GM23338 (cell line): ENCODE measurements around the gene EXOSC5. TPM values are rescaled to one million over a fixed set of nuclear protein-coding genes. Genes with fewer than 3 reads are reported as not detected.
A peak's percentile ranks its signal among the peaks of the same experiment; 100 is the strongest.

Experiments
- ATAC-seq: fragments of 200-7000 bp; cut with Tn5 transposase; 3 replicates; pipeline ENCODE4 v1.9.1; 2020
- DNase-seq: peaks from one replicate; pipeline ENCODE4 v3.0.0-alpha.2; 2015; ENCODE audit warnings: low spot score
- H2AFZ ChIP-seq: fragments of 200-600 bp; sonication (generic); 2 replicates; pipeline ENCODE4 v1.8.0; 2016; ENCODE audit warnings: antibody characterized with exemption, mild to moderate bottlenecking, moderate library complexity
- H3F3A ChIP-seq: fragments of 200-600 bp; sonication (generic); replicated peaks from 2 replicates; pipeline ENCODE4 v1.8.0; 2017; ENCODE audit warnings: antibody characterized with exemption, mixed run types, low read depth
- H3K27ac ChIP-seq: fragments of 200-600 bp; sonication (generic); 2 replicates; pipeline ENCODE4 v1.6.1; 2016; ENCODE audit warnings: low read depth
- H3K27me3 ChIP-seq: fragments of 200-600 bp; sonication (generic); 2 replicates; pipeline ENCODE4 v1.8.0; 2016; ENCODE audit warnings: mild to moderate bottlenecking, mixed run types, moderate library complexity; ENCODE audit not compliant: insufficient read depth
- H3K36me3 ChIP-seq: fragments of 200-600 bp; sonication (generic); 2 replicates; pipeline ENCODE4 v1.8.0; 2016; ENCODE audit warnings: mild to moderate bottlenecking; ENCODE audit not compliant: insufficient read depth
- H3K4me1 ChIP-seq: fragments of 200-600 bp; sonication (generic); 2 replicates; pipeline ENCODE4 v1.8.0; 2016; ENCODE audit warnings: mild to moderate bottlenecking, moderate library complexity; ENCODE audit not compliant: insufficient read depth
- H3K4me2 ChIP-seq: fragments of 200-600 bp; sonication (generic); 2 replicates; pipeline ENCODE4 v1.7.1; 2017; ENCODE audit warnings: mixed run types
- H3K4me3 ChIP-seq: fragments of 200-600 bp; sonication (generic); 2 replicates; pipeline ENCODE4 v1.6.1; 2016; ENCODE audit warnings: mixed run types
- H3K79me2 ChIP-seq: fragments of 200-600 bp; sonication (generic); replicated peaks from 2 replicates; pipeline ENCODE4 v1.8.0; 2017; ENCODE audit warnings: mild to moderate bottlenecking; ENCODE audit not compliant: insufficient read depth
- H3K9me2 ChIP-seq: fragments of 200-600 bp; sonication (generic); 2 replicates; pipeline ENCODE4 v1.8.0; 2017; ENCODE audit not compliant: insufficient read depth
- H4K20me1 ChIP-seq: fragments of 200-600 bp; sonication (generic); replicated peaks from 2 replicates; pipeline ENCODE4 v1.8.0; 2017; ENCODE audit warnings: mild to moderate bottlenecking; ENCODE audit not compliant: insufficient read depth
- H3K27ac Mint-ChIP-seq: 2 replicates; pipeline ENCODE4 v1.8.0; 2020; ENCODE audit warnings: inconsistent platforms, mild to moderate bottlenecking, moderate library complexity, mixed read lengths
- H3K27me3 Mint-ChIP-seq: 3 replicates; pipeline ENCODE4 v1.8.0; 2022; ENCODE audit warnings: low read depth, mild to moderate bottlenecking, moderate library complexity, mixed read lengths, inconsistent platforms; ENCODE audit not compliant: insufficient read depth, poor library complexity
- H3K36me3 Mint-ChIP-seq: 3 replicates; pipeline ENCODE4 v1.8.0; 2021; ENCODE audit warnings: low read depth, mild to moderate bottlenecking, inconsistent platforms, moderate library complexity, mixed read lengths
- H3K4me1 Mint-ChIP-seq: 3 replicates; pipeline ENCODE4 v1.8.0; 2020; ENCODE audit warnings: mild to moderate bottlenecking, inconsistent platforms, mixed read lengths
- H3K4me3 Mint-ChIP-seq: 3 replicates; pipeline ENCODE4 v1.8.0; 2021; ENCODE audit warnings: moderate library complexity, mild to moderate bottlenecking, inconsistent platforms, mixed read lengths
- H3K9me3 Mint-ChIP-seq: 3 replicates; pipeline ENCODE4 v1.8.0; 2020; ENCODE audit warnings: moderate library complexity, mild to moderate bottlenecking, inconsistent platforms, mixed read lengths
- CREB1 ChIP-seq: fragments of 250-450 bp; sonication (Bioruptor Pico); IDR thresholded peaks from 2 replicates; pipeline ENCODE4 v1.5.0; 2020; ENCODE audit warnings: low read depth, mild to moderate bottlenecking, moderate library complexity
- EZH2 ChIP-seq: fragments of 200-600 bp; sonication (generic); IDR thresholded peaks from one replicate; pipeline ENCODE4 v1.8.0; 2017; ENCODE audit warnings: antibody characterized with exemption, mild to moderate bottlenecking, low read depth; ENCODE audit not compliant: unreplicated experiment
- EZH2phosphoT487 ChIP-seq: fragments of 200-600 bp; sonication (generic); IDR thresholded peaks from one replicate; pipeline ENCODE4 v1.8.1; 2018; ENCODE audit warnings: antibody characterized with exemption; ENCODE audit not compliant: unreplicated experiment
- JUNB ChIP-seq: IDR thresholded peaks from one replicate; pipeline ENCODE4 v1.6.1; 2016; ENCODE audit warnings: antibody characterized with exemption; ENCODE audit not compliant: unreplicated experiment
- NANOG ChIP-seq: IDR thresholded peaks from 2 replicates; pipeline ENCODE4 v1.6.1; 2016; ENCODE audit warnings: antibody characterized with exemption, borderline replicate concordance
- POLR2AphosphoS5 ChIP-seq: IDR thresholded peaks from 2 replicates; pipeline ENCODE4 v1.6.1; 2016; ENCODE audit warnings: antibody characterized with exemption, low read depth
- STAT1 ChIP-seq: IDR thresholded peaks from one replicate; pipeline ENCODE4 v1.6.1; 2016; ENCODE audit warnings: antibody characterized with exemption; ENCODE audit not compliant: unreplicated experiment
- ZNF114 ChIP-seq: fragments of 250-450 bp; sonication (Bioruptor Pico); IDR thresholded peaks from 2 replicates; pipeline ENCODE4 v1.5.0; 2020; ENCODE audit warnings: mild to moderate bottlenecking, moderate library complexity
- ZNF331 ChIP-seq: fragments of 250-450 bp; sonication (Bioruptor Pico); IDR thresholded peaks from 2 replicates; pipeline ENCODE4 v1.5.0; 2020; ENCODE audit warnings: low read depth, mild to moderate bottlenecking, moderate library complexity
- polyA plus RNA-seq: library from polyadenylated mRNA; unstranded; fragments of >200 nt; fragmentation: Nextera tagmentation; extraction: Ambion mirVana; gene quantifications from 2 replicates; pipeline ENCODE4 v1.2.1, GENCODE V29; 2016
- total RNA-seq: library from RNA; depleted of rRNA; stranded (reverse); fragments of >200 nt; shearing (Covaris generic); gene quantifications from 2 replicates; pipeline ENCODE4 v1.2.3, GENCODE V29; 2014
- TF ChIP-seq, protein P1 (sequence below), 2 experiments: fragments of 200-600 bp in 1 of 2; sonication (generic) in 1 of 2; conservative IDR thresholded peaks; 2 replicates each; pipeline versions ENCODE4 v1.5.1 to v1.6.1; 2016 to 2017; ENCODE audit warnings: antibody characterized with exemption in 2 of 2, low read depth in 2 of 2, mild to moderate bottlenecking in 2 of 2, moderate library complexity in 1 of 2
- TF ChIP-seq, protein P2 (sequence below): fragments of 250-450 bp; sonication (Bioruptor Pico); IDR thresholded peaks from 2 replicates; pipeline ENCODE4 v1.5.0; 2020; ENCODE audit warnings: mild to moderate bottlenecking, moderate library complexity
- TF ChIP-seq, protein P3 (sequence below): IDR thresholded peaks from 2 replicates; pipeline ENCODE4 v1.6.1; 2016; ENCODE audit warnings: antibody characterized with exemption
- TF ChIP-seq, protein P4 (sequence below): IDR thresholded peaks from one replicate; pipeline ENCODE4 v1.6.1; 2018; ENCODE audit warnings: antibody characterized with exemption; ENCODE audit not compliant: unreplicated experiment

The EXOSC5 gene
- total and polyA plus RNA-seq, 2 experiments from 2014 or later = 65.1 to 125 TPM

DNA sequence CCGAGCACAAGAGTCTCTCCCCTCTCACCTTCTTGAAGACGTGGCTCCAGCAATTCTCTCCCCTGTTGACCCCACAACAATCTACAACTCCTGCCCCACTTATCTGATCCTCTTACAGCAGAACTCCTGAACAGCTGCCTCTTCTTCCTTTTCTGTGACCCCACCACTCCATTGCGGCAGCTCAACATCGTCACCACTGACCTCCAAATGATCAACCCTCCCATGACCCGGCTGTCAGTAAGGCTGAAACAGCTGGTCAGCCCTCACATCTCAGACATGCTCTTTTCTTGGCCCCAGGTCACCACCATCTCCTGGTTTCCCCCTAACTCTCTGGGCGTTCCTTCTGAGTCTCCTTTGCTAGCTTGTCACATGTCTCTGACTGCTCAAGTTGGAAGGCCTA, 1.8 kb downstream of the EXOSC5 start:
- Mint-ChIP-seq H3K9me3 (no peaks in the 10 kb centered on the region), H3K4me3 (peak overlapping the region; percentile 98), H3K27ac (no peak overlapping the region), H3K36me3 (peaks cover 20% of the 10 kb centered on the region), H3K4me1 (peaks cover 19% of the 10 kb centered on the region), H3K27me3 (peaks cover 6% of the 10 kb centered on the region)
- DNase-seq (no peak), ATAC-seq (no peak)
- Histone ChIP-seq H3K4me3 (no peak overlapping the region), H3K27me3 (no peaks in the 10 kb centered on the region), H3K79me2 (peaks cover 35% of the 10 kb centered on the region), H3K9me2 (no peaks in the 10 kb centered on the region), H3K4me2 (peak overlapping the region; percentile 76; the same call in 1 of the 2 replicates), H2AFZ (no peak overlapping the region), H3K27ac (no peak overlapping the region), H4K20me1 (peaks cover 11% of the 10 kb centered on the region), H3F3A (no peaks in the 10 kb centered on the region), H3K4me1 (peaks cover 12% of the 10 kb centered on the region; the same call in 1 of the 2 replicates), H3K36me3 (0 out of 2 replicates have a peak, but pooled peaks cover 10% of the 10 kb centered on the region)
- TF ChIP-seq, protein P1, sequence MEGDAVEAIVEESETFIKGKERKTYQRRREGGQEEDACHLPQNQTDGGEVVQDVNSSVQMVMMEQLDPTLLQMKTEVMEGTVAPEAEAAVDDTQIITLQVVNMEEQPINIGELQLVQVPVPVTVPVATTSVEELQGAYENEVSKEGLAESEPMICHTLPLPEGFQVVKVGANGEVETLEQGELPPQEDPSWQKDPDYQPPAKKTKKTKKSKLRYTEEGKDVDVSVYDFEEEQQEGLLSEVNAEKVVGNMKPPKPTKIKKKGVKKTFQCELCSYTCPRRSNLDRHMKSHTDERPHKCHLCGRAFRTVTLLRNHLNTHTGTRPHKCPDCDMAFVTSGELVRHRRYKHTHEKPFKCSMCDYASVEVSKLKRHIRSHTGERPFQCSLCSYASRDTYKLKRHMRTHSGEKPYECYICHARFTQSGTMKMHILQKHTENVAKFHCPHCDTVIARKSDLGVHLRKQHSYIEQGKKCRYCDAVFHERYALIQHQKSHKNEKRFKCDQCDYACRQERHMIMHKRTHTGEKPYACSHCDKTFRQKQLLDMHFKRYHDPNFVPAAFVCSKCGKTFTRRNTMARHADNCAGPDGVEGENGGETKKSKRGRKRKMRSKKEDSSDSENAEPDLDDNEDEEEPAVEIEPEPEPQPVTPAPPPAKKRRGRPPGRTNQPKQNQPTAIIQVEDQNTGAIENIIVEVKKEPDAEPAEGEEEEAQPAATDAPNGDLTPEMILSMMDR (conservative IDR thresholded peaks at IDR 0.05; ENCODE audit: low read depth in 2 of 2) = no peak
- no peak for TF ChIP-seq EZH2
- TF ChIP-seq, protein P2, sequence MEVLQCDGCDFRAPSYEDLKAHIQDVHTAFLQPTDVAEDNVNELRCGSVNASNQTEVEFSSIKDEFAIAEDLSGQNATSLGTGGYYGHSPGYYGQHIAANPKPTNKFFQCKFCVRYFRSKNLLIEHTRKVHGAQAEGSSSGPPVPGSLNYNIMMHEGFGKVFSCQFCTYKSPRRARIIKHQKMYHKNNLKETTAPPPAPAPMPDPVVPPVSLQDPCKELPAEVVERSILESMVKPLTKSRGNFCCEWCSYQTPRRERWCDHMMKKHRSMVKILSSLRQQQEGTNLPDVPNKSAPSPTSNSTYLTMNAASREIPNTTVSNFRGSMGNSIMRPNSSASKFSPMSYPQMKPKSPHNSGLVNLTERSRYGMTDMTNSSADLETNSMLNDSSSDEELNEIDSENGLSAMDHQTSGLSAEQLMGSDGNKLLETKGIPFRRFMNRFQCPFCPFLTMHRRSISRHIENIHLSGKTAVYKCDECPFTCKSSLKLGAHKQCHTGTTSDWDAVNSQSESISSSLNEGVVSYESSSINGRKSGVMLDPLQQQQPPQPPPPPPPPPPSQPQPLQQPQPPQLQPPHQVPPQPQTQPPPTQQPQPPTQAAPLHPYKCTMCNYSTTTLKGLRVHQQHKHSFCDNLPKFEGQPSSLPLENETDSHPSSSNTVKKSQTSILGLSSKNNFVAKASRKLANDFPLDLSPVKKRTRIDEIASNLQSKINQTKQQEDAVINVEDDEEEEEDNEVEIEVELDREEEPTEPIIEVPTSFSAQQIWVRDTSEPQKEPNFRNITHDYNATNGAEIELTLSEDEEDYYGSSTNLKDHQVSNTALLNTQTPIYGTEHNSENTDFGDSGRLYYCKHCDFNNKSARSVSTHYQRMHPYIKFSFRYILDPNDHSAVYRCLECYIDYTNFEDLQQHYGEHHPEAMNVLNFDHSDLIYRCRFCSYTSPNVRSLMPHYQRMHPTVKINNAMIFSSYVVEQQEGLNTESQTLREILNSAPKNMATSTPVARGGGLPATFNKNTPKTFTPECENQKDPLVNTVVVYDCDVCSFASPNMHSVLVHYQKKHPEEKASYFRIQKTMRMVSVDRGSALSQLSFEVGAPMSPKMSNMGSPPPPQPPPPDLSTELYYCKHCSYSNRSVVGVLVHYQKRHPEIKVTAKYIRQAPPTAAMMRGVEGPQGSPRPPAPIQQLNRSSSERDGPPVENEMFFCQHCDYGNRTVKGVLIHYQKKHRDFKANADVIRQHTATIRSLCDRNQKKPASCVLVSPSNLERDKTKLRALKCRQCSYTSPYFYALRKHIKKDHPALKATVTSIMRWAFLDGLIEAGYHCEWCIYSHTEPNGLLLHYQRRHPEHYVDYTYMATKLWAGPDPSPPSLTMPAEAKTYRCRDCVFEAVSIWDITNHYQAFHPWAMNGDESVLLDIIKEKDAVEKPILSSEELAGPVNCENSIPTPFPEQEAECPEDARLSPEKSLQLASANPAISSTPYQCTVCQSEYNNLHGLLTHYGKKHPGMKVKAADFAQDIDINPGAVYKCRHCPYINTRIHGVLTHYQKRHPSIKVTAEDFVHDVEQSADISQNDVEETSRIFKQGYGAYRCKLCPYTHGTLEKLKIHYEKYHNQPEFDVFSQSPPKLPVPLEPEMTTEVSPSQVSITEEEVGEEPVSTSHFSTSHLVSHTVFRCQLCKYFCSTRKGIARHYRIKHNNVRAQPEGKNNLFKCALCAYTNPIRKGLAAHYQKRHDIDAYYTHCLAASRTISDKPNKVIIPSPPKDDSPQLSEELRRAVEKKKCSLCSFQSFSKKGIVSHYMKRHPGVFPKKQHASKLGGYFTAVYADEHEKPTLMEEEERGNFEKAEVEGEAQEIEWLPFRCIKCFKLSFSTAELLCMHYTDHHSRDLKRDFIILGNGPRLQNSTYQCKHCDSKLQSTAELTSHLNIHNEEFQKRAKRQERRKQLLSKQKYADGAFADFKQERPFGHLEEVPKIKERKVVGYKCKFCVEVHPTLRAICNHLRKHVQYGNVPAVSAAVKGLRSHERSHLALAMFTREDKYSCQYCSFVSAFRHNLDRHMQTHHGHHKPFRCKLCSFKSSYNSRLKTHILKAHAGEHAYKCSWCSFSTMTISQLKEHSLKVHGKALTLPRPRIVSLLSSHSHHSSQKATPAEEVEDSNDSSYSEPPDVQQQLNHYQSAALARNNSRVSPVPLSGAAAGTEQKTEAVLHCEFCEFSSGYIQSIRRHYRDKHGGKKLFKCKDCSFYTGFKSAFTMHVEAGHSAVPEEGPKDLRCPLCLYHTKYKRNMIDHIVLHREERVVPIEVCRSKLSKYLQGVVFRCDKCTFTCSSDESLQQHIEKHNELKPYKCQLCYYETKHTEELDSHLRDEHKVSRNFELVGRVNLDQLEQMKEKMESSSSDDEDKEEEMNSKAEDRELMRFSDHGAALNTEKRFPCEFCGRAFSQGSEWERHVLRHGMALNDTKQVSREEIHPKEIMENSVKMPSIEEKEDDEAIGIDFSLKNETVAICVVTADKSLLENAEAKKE (CRISPR knock-in tag) = no peak
- no peak for TF ChIP-seq EZH2phosphoT487
- TF ChIP-seq ZNF114 (CRISPR knock-in tag) = no peak
- TF ChIP-seq JUNB = no peak
- TF ChIP-seq, protein P3, sequence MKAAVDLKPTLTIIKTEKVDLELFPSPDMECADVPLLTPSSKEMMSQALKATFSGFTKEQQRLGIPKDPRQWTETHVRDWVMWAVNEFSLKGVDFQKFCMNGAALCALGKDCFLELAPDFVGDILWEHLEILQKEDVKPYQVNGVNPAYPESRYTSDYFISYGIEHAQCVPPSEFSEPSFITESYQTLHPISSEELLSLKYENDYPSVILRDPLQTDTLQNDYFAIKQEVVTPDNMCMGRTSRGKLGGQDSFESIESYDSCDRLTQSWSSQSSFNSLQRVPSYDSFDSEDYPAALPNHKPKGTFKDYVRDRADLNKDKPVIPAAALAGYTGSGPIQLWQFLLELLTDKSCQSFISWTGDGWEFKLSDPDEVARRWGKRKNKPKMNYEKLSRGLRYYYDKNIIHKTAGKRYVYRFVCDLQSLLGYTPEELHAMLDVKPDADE = no peak
- TF ChIP-seq STAT1 = no peak
- no peak for TF ChIP-seq CREB1 (CRISPR knock-in tag)
- no peak for TF ChIP-seq NANOG
- no peak for TF ChIP-seq ZNF331 (CRISPR knock-in tag)
- TF ChIP-seq POLR2AphosphoS5 = no peak
- TF ChIP-seq, protein P4, sequence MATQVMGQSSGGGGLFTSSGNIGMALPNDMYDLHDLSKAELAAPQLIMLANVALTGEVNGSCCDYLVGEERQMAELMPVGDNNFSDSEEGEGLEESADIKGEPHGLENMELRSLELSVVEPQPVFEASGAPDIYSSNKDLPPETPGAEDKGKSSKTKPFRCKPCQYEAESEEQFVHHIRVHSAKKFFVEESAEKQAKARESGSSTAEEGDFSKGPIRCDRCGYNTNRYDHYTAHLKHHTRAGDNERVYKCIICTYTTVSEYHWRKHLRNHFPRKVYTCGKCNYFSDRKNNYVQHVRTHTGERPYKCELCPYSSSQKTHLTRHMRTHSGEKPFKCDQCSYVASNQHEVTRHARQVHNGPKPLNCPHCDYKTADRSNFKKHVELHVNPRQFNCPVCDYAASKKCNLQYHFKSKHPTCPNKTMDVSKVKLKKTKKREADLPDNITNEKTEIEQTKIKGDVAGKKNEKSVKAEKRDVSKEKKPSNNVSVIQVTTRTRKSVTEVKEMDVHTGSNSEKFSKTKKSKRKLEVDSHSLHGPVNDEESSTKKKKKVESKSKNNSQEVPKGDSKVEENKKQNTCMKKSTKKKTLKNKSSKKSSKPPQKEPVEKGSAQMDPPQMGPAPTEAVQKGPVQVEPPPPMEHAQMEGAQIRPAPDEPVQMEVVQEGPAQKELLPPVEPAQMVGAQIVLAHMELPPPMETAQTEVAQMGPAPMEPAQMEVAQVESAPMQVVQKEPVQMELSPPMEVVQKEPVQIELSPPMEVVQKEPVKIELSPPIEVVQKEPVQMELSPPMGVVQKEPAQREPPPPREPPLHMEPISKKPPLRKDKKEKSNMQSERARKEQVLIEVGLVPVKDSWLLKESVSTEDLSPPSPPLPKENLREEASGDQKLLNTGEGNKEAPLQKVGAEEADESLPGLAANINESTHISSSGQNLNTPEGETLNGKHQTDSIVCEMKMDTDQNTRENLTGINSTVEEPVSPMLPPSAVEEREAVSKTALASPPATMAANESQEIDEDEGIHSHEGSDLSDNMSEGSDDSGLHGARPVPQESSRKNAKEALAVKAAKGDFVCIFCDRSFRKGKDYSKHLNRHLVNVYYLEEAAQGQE = no peak
